H9 (cell line): Measurements from ENCODE around the gene FASLG. TPM values are rescaled to one million over a fixed set of nuclear protein-coding genes. Genes with fewer than 3 reads are reported as not detected.

ENCODE experiments used
- DNase-seq: peaks from one replicate; pipeline ENCODE4 v3.0.0-alpha.2; 2017
- H2AFZ ChIP-seq: one replicate; pipeline ENCODE4 v1.6.1; 2013; ENCODE audit warnings: mild to moderate bottlenecking, low read length, control low read depth, moderate library complexity
- H2AK5ac ChIP-seq: 2 replicates; pipeline ENCODE4 v1.6.1; 2013; ENCODE audit warnings: low read length, control low read depth, mixed read lengths; ENCODE audit not compliant: insufficient read length
- H2BK120ac ChIP-seq: one replicate; pipeline ENCODE4 v1.6.1; 2013; ENCODE audit warnings: low read depth, mild to moderate bottlenecking, low read length, control low read depth, inconsistent platforms; ENCODE audit not compliant: poor library complexity, severe bottlenecking
- H2BK12ac ChIP-seq: 2 replicates; pipeline ENCODE4 v1.6.1; 2013; ENCODE audit warnings: low read length, control low read depth, mixed read lengths, low read depth; ENCODE audit not compliant: insufficient read length
- H2BK15ac ChIP-seq: 2 replicates; pipeline ENCODE4 v1.6.1; 2013; ENCODE audit warnings: low read depth, low read length, control low read depth
- H2BK20ac ChIP-seq: one replicate; pipeline ENCODE4 v1.6.1; 2013; ENCODE audit warnings: low read depth, mild to moderate bottlenecking, low read length, control low read depth, inconsistent platforms; ENCODE audit not compliant: poor library complexity, severe bottlenecking
- H2BK5ac ChIP-seq: 2 replicates; pipeline ENCODE4 v1.6.1; 2013; ENCODE audit warnings: low read length, control low read depth, mixed read lengths; ENCODE audit not compliant: insufficient read length
- H3K14ac ChIP-seq: 2 replicates; pipeline ENCODE4 v1.6.1; 2013; ENCODE audit warnings: low read length, control low read depth; ENCODE audit not compliant: insufficient read depth
- H3K18ac ChIP-seq: 2 replicates; pipeline ENCODE4 v1.6.1; 2013; ENCODE audit warnings: low read depth, mild to moderate bottlenecking, mixed read lengths, low read length, control low read depth; ENCODE audit not compliant: insufficient read length
- H3K23ac ChIP-seq: 2 replicates; pipeline ENCODE4 v1.6.1; 2013; ENCODE audit warnings: low read length, control low read depth, mixed read lengths, low read depth; ENCODE audit not compliant: insufficient read length
- H3K23me2 ChIP-seq: 2 replicates; pipeline ENCODE4 v1.6.1; 2013; ENCODE audit warnings: low read depth, mild to moderate bottlenecking, mixed read lengths, low read length, control low read depth; ENCODE audit not compliant: insufficient read length, poor library complexity, severe bottlenecking
- H3K27ac ChIP-seq: 2 replicates; pipeline ENCODE4 v1.5.1; 2013; ENCODE audit warnings: low read length, control low read depth, mixed read lengths, low read depth; ENCODE audit not compliant: insufficient read length
- H3K27me3 ChIP-seq: 2 replicates; pipeline ENCODE4 v1.6.1; 2013; ENCODE audit warnings: low read length, control low read depth, inconsistent platforms; ENCODE audit not compliant: insufficient read depth
- H3K4ac ChIP-seq: 2 replicates; pipeline ENCODE4 v1.6.1; 2013; ENCODE audit warnings: low read depth, mild to moderate bottlenecking, control low read depth, inconsistent platforms, low read length, moderate library complexity
- H3K4me1 ChIP-seq: 2 replicates; pipeline ENCODE4 v1.6.1; 2013; ENCODE audit warnings: low read length, control low read depth, inconsistent platforms; ENCODE audit not compliant: insufficient read depth
- H3K4me2 ChIP-seq: 2 replicates; pipeline ENCODE4 v1.6.1; 2013; ENCODE audit warnings: low read length, control low read depth, mixed read lengths; ENCODE audit not compliant: insufficient read length, insufficient read depth
- H3K56ac ChIP-seq: 2 replicates; pipeline ENCODE4 v1.6.1; 2013; ENCODE audit warnings: low read depth, mild to moderate bottlenecking, mixed read lengths, low read length, control low read depth; ENCODE audit not compliant: insufficient read length
- H3K79me1 ChIP-seq: 2 replicates; pipeline ENCODE4 v1.6.1; 2013; ENCODE audit warnings: low read depth, mild to moderate bottlenecking, moderate library complexity, low read length, control low read depth, inconsistent platforms; ENCODE audit not compliant: insufficient read depth, poor library complexity, severe bottlenecking
- H3K79me2 ChIP-seq: 2 replicates; pipeline ENCODE4 v1.6.1; 2013; ENCODE audit warnings: low read length, control low read depth, inconsistent platforms; ENCODE audit not compliant: insufficient read depth
- H3K9ac ChIP-seq: 2 replicates; pipeline ENCODE4 v1.6.1; 2013; ENCODE audit warnings: low read length, control low read depth, mixed read lengths; ENCODE audit not compliant: insufficient read length; ENCODE audit errors: extremely low read depth
- H3K9me3 ChIP-seq: one replicate; pipeline ENCODE4 v1.6.1; 2013; ENCODE audit warnings: low read depth, low read length, inconsistent platforms; ENCODE audit not compliant: control insufficient read depth
- H3T11ph ChIP-seq: one replicate; pipeline ENCODE4 v1.6.1; 2013; ENCODE audit warnings: mild to moderate bottlenecking, low read length, control low read depth, inconsistent platforms
- H4K20me1 ChIP-seq: one replicate; pipeline ENCODE4 v1.6.1; 2013; ENCODE audit not compliant: control insufficient read depth, insufficient read length, insufficient read depth
- H4K5ac ChIP-seq: 2 replicates; pipeline ENCODE4 v1.6.1; 2013; ENCODE audit warnings: low read depth, mild to moderate bottlenecking, mixed read lengths, low read length, control low read depth; ENCODE audit not compliant: insufficient read length
- H4K8ac ChIP-seq: replicated peaks from 2 replicates; pipeline ENCODE4 v1.6.1; 2013; ENCODE audit warnings: low read length, control low read depth, mixed read lengths, low read depth; ENCODE audit not compliant: insufficient read length
- H4K91ac ChIP-seq: 2 replicates; pipeline ENCODE4 v1.6.1; 2013; ENCODE audit warnings: low read depth, mild to moderate bottlenecking, moderate library complexity, mixed read lengths, low read length, control low read depth; ENCODE audit not compliant: insufficient read length
- H3K27ac Mint-ChIP-seq, 3 experiments: 2 replicates in 2 of 3; 3 replicates in 1 of 3; pipeline ENCODE4 v1.8.0; 2020 to 2021; ENCODE audit warnings: mixed read lengths in 3 of 3, mild to moderate bottlenecking in 1 of 3, moderate library complexity in 1 of 3
- H3K27me3 Mint-ChIP-seq: 2 replicates; pipeline ENCODE4 v1.8.0; 2021; ENCODE audit warnings: low read depth, mild to moderate bottlenecking, moderate library complexity, mixed read lengths
- H3K36me3 Mint-ChIP-seq, 3 experiments: 2 replicates in 2 of 3; 3 replicates in 1 of 3; pipeline ENCODE4 v1.8.0; 2020 to 2021; ENCODE audit warnings: low read depth in 3 of 3, mixed read lengths in 3 of 3; ENCODE audit not compliant: insufficient read depth in 1 of 3
- H3K4me1 Mint-ChIP-seq, 2 experiments: 2 replicates each; pipeline ENCODE4 v1.8.0; 2020; ENCODE audit warnings: mixed read lengths in 2 of 2
- H3K4me3 Mint-ChIP-seq, 2 experiments: 2 replicates in 1 of 2; 3 replicates in 1 of 2; pipeline ENCODE4 v1.8.0; 2020 to 2021; ENCODE audit warnings: mild to moderate bottlenecking in 2 of 2, mixed read lengths in 2 of 2, moderate library complexity in 1 of 2
- H3K9me3 Mint-ChIP-seq, 2 experiments: 2 replicates in 1 of 2; 3 replicates in 1 of 2; pipeline ENCODE4 v1.8.0; 2020; ENCODE audit warnings: mild to moderate bottlenecking in 2 of 2, mixed read lengths in 2 of 2, moderate library complexity in 1 of 2
- WGBS: extraction: QIAGEN DNeasy Blood & Tissue Kit; methylation state at CpG from one replicate; pipeline ENCODE4 v1.1.7; 2013; ENCODE audit warnings: missing lambda C conversion rate, low lambda C conversion rate, mixed read lengths; ENCODE audit not compliant: insufficient read length; ENCODE audit errors: extremely low coverage; 5-methylcytosine and 5-hydroxymethylcytosine counted together
- total RNA-seq: library from RNA; stranded (reverse); gene quantifications from 2 replicates; pipeline ENCODE4 v1.2.1, GENCODE V29; 2021
- TF ChIP-seq, protein P1 (sequence below): fragments of 200-600 bp; sonication (generic); conservative IDR thresholded peaks from 3 replicates; pipeline ENCODE4 v1.8.0; 2021; ENCODE audit warnings: antibody characterized with exemption, mild to moderate bottlenecking

Gene FASLG
- total RNA-seq, 1 experiment from 2014 or later: not detected

- Histone ChIP-seq H3K18ac (no peak overlapping the region), H2BK12ac (no peak overlapping the region), H3K4me2 (no peak overlapping the region), H3K27ac (no peak overlapping the region), H3K9me3 (no peaks in the 10 kb centered on the region), H2BK120ac (no peak overlapping the region), H4K20me1 (no peaks in the 10 kb centered on the region), H3K23ac (no peak overlapping the region), H3K27me3 (no peaks in the 10 kb centered on the region), H3K14ac (no peak overlapping the region), H3K23me2 (no peaks in the 10 kb centered on the region), H2BK5ac (no peak overlapping the region), H3K79me1 (no peaks in the 10 kb centered on the region), H2BK15ac (no peak overlapping the region), H2AFZ (no peak overlapping the region), H3K56ac (no peak overlapping the region), H4K91ac (no peak overlapping the region), H3K9ac (no peak overlapping the region), H4K5ac (no peak overlapping the region), H3K4ac (no peak overlapping the region), H2BK20ac (no peak overlapping the region), H3K79me2 (no peaks in the 10 kb centered on the region), H4K8ac (no peak overlapping the region), H3T11ph (no peak overlapping the region), H3K4me1 (no peaks in the 10 kb centered on the region; the same call in 1 of the 2 replicates), H2AK5ac (no peak overlapping the region)
- Mint-ChIP-seq H3K27ac (no peak overlapping the region), H3K4me3 (no peak overlapping the region), H3K9me3 (no peaks in the 10 kb centered on the region), H3K4me1 (peaks cover 9% of the 10 kb centered on the region in 2 experiments; a peak in 2 of 4 replicates), H3K27me3 (no peaks in the 10 kb centered on the region), H3K36me3 (no peaks in the 10 kb centered on the region; a peak in 1 of 7 replicates)
- WGBS: no CpG with 5 or more reads among the region's 4 CpGs
- DNase-seq: no peak
- TF ChIP-seq, protein P1, sequence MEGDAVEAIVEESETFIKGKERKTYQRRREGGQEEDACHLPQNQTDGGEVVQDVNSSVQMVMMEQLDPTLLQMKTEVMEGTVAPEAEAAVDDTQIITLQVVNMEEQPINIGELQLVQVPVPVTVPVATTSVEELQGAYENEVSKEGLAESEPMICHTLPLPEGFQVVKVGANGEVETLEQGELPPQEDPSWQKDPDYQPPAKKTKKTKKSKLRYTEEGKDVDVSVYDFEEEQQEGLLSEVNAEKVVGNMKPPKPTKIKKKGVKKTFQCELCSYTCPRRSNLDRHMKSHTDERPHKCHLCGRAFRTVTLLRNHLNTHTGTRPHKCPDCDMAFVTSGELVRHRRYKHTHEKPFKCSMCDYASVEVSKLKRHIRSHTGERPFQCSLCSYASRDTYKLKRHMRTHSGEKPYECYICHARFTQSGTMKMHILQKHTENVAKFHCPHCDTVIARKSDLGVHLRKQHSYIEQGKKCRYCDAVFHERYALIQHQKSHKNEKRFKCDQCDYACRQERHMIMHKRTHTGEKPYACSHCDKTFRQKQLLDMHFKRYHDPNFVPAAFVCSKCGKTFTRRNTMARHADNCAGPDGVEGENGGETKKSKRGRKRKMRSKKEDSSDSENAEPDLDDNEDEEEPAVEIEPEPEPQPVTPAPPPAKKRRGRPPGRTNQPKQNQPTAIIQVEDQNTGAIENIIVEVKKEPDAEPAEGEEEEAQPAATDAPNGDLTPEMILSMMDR: no peak
These were observed 40.9 kb downstream of the FASLG start for GRCh38 chr1:172699695-172700227.
